Raji (cell line): Measurements from ENCODE around the gene BTBD1.

Source experiments
- POLR2A ChIP-seq: IDR thresholded peaks from 2 replicates; pipeline ENCODE4 v1.6.1; 2011; ENCODE audit warnings: low read depth, low read length, control low read depth; ENCODE audit not compliant: insufficient read depth

BTBD1 gene

GRCh38 chr15:83105440-83105839, 38.4 kb upstream of the BTBD1 start:
- no peak for TF ChIP-seq POLR2A

- no peak for TF ChIP-seq POLR2A
These were observed 37.1 kb upstream of the BTBD1 start for GRCh38 chr15:83104141-83104540.

- TF ChIP-seq POLR2A = no peak
These were observed 35.3 kb upstream of the BTBD1 start for GRCh38 chr15:83102346-83102745.

GRCh38 chr15:83100097-83100646, 33.1 kb upstream of the BTBD1 start:
- TF ChIP-seq POLR2A = no peak

GRCh38 chr15:83099290-83099689, 32.2 kb upstream of the BTBD1 start:
- TF ChIP-seq POLR2A = no peak

GRCh38 chr15:83098079-83098478, 31.0 kb upstream of the BTBD1 start:
- no peak for TF ChIP-seq POLR2A

- TF ChIP-seq POLR2A = no peak
These were observed 27.5 kb upstream of the BTBD1 start for GRCh38 chr15:83094583-83094982.

- TF ChIP-seq POLR2A = no peak
These were observed 25.4 kb upstream of the BTBD1 start for GRCh38 chr15:83092309-83092976.

- no peak for TF ChIP-seq POLR2A
These were observed 23.4 kb upstream of the BTBD1 start for GRCh38 chr15:83090465-83090864.

- TF ChIP-seq POLR2A = no peak
These were observed 21.8 kb upstream of the BTBD1 start for GRCh38 chr15:83088876-83089275.

GRCh38 chr15:83087576-83087975, 20.5 kb upstream of the BTBD1 start:
- TF ChIP-seq POLR2A = no peak

GRCh38 chr15:83082730-83083386, 15.8 kb upstream of the BTBD1 start:
- TF ChIP-seq POLR2A = no peak

GRCh38 chr15:83081256-83082014, 14.4 kb upstream of the BTBD1 start:
- no peak for TF ChIP-seq POLR2A

GRCh38 chr15:83078712-83079111, 11.7 kb upstream of the BTBD1 start:
- no peak for TF ChIP-seq POLR2A

GRCh38 chr15:83077491-83078230, 10.6 kb upstream of the BTBD1 start:
- TF ChIP-seq POLR2A = no peak
